HCT116 (cell line): ENCODE results near the gene HLA-DMA.

Experiments used
- CTCF ChIP-seq, 3 experiments: fragments of 200-600 bp in 1 of 3; sonication (generic) in 1 of 3; IDR thresholded peaks in 2 of 3; conservative IDR thresholded peaks in 1 of 3; 2 replicates each; pipeline ENCODE4 v1.5.1; 2012 to 2017; ENCODE audit warnings: low read depth in 2 of 3, low read length in 2 of 3, antibody characterized with exemption in 1 of 3, borderline replicate concordance in 1 of 3, control low read depth in 1 of 3, mild to moderate bottlenecking in 1 of 3, mixed read lengths in 1 of 3, mixed run types in 1 of 3, moderate library complexity in 1 of 3; ENCODE audit not compliant: insufficient read depth in 1 of 3
- EZH2phosphoT487 ChIP-seq: fragments of 200-600 bp; IDR thresholded peaks from 2 replicates; pipeline ENCODE4 v1.6.1; 2018; ENCODE audit warnings: antibody characterized with exemption, borderline replicate concordance
- POLR2A ChIP-seq: IDR thresholded peaks from 2 replicates; pipeline ENCODE4 v1.7.0; 2011; ENCODE audit warnings: borderline replicate concordance; ENCODE audit not compliant: insufficient read depth, insufficient read length; ENCODE audit errors: extremely low read depth
- TF ChIP-seq, protein P1 (sequence below): IDR thresholded peaks from 2 replicates; pipeline ENCODE4 v1.6.1; 2011; ENCODE audit warnings: mild to moderate bottlenecking, low read length, moderate library complexity; ENCODE audit not compliant: insufficient replicate concordance; ENCODE audit errors: extremely low read depth

- no peak for TF ChIP-seq POLR2A
- TF ChIP-seq CTCF (IDR thresholded peaks at IDR 0.05 in 2 of 3, conservative IDR thresholded peaks at IDR 0.05 in 1 of 3; ENCODE audit: borderline replicate concordance in 1 of 3, insufficient read depth in 1 of 3, low read depth in 2 of 3, low read length in 2 of 3) = no peak
- TF ChIP-seq, protein P1, sequence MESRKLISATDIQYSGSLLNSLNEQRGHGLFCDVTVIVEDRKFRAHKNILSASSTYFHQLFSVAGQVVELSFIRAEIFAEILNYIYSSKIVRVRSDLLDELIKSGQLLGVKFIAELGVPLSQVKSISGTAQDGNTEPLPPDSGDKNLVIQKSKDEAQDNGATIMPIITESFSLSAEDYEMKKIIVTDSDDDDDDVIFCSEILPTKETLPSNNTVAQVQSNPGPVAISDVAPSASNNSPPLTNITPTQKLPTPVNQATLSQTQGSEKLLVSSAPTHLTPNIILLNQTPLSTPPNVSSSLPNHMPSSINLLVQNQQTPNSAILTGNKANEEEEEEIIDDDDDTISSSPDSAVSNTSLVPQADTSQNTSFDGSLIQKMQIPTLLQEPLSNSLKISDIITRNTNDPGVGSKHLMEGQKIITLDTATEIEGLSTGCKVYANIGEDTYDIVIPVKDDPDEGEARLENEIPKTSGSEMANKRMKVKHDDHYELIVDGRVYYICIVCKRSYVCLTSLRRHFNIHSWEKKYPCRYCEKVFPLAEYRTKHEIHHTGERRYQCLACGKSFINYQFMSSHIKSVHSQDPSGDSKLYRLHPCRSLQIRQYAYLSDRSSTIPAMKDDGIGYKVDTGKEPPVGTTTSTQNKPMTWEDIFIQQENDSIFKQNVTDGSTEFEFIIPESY = no peak
- TF ChIP-seq EZH2phosphoT487 = no peak
Observed at GRCh38 chr6:32943864-32944649, 8.8 kb downstream of the HLA-DMA start.
